Body of pancreas (tissue), 4 donors: Measurements from ENCODE around the gene KRTAP4-8.

Experiments
- CTCF ChIP-seq, 7 experiments: fragments of 450-650 bp in 4 of 7; fragments of 200-600 bp in 3 of 7; sonication (generic) in 3 of 7; IDR thresholded peaks; one replicate each; pipeline ENCODE4 v1.5.1; 2016 to 2019; ENCODE audit warnings: antibody characterized with exemption in 7 of 7
- POLR2A ChIP-seq, 3 donors: fragments of 450-650 bp; IDR thresholded peaks; one replicate each; pipeline ENCODE4 v1.6.1; 2016; ENCODE audit warnings: antibody characterized with exemption in 3 of 3, mild to moderate bottlenecking in 2 of 3

GRCh38 chr17:41145261-41145660 lies 47.3 kb upstream of the KRTAP4-8 start:
- TF ChIP-seq CTCF (IDR thresholded peaks at IDR 0.05): no peak
- TF ChIP-seq POLR2A (IDR thresholded peaks at IDR 0.05): no peak
